ENCODE measurements around the gene HTR7. TPM values are rescaled to one million over a fixed set of nuclear protein-coding genes. Genes with fewer than 3 reads are reported as not detected.

The HTR7 gene
- total RNA-seq, 1 donor from 2014 or later = 0.24 TPM

DNA sequence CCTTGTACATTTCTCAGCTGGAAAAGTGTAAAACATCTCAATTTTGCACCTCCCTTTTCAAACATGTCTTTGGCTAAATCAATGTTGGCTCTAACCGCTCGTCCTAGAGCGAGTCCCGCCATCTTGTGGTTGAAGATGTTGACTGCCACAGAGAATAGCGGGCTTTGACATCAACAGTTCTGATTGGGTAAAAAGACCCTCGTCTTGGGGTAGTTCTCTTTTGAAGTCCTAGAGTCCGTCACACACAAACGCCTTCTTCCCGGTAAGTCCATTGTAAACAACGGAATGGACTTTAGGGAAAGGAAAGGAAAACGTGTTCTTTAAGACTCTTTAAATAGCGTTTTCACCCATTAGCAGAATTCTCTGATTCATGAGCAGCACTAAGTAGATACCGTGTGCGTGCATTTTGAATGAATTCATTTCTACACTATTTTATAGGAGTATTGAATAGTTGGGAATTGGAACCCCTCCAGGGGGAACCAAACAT lies 13.5 kb upstream of the HTR7 start:
- Mint-ChIP-seq H3K9me3 (ENCODE audit: unreplicated experiment) (peaks cover 8% of the 10 kb centered on the region), H3K27ac (ENCODE audit: unreplicated experiment) (peak overlapping the region; percentile 89), H3K4me1 (ENCODE audit: unreplicated experiment) (peaks cover 24% of the 10 kb centered on the region), H3K36me3 (ENCODE audit: unreplicated experiment) (peaks cover 4% of the 10 kb centered on the region), H3K27me3 (ENCODE audit: unreplicated experiment) (peaks cover 35% of the 10 kb centered on the region), H3K4me3 (ENCODE audit: unreplicated experiment) (peak overlapping the region; percentile 99)
- no peak for DNase-seq (ENCODE audit: extremely low spot score, unreplicated experiment)
- TF ChIP-seq, protein P1, sequence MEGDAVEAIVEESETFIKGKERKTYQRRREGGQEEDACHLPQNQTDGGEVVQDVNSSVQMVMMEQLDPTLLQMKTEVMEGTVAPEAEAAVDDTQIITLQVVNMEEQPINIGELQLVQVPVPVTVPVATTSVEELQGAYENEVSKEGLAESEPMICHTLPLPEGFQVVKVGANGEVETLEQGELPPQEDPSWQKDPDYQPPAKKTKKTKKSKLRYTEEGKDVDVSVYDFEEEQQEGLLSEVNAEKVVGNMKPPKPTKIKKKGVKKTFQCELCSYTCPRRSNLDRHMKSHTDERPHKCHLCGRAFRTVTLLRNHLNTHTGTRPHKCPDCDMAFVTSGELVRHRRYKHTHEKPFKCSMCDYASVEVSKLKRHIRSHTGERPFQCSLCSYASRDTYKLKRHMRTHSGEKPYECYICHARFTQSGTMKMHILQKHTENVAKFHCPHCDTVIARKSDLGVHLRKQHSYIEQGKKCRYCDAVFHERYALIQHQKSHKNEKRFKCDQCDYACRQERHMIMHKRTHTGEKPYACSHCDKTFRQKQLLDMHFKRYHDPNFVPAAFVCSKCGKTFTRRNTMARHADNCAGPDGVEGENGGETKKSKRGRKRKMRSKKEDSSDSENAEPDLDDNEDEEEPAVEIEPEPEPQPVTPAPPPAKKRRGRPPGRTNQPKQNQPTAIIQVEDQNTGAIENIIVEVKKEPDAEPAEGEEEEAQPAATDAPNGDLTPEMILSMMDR (IDR thresholded peaks at IDR 0.05) = peak; percentile 66

DNA sequence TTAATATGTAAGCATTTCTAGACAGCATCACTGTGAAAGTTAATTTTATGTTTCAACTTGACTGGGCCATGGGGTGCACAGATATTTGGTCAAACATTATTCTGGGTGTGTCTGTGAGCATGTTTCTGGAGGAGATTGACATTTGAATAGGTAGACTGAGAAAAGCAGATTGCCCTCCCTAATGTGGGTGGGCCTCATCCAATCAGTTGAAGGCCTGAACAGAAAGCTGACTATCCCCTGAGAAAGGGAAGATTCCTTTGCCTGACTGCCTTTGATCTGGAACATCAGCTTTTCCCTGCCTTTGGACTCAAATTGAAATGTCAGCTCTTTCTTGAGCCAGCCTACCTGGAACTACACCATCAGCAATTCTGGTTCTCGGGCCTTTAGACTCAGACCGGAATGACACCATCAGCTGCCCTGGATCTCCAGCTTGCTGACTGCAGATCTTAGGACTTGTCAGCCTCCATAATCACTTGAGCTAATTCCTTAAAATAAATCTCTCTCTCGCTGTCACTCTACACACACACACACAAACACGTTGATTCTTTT lies 8.3 kb upstream of the HTR7 start:
- Mint-ChIP-seq H3K27ac (ENCODE audit: unreplicated experiment) (no peak overlapping the region), H3K9me3 (ENCODE audit: unreplicated experiment) (peaks cover 8% of the 10 kb centered on the region), H3K27me3 (ENCODE audit: unreplicated experiment) (peaks cover 61% of the 10 kb centered on the region), H3K36me3 (ENCODE audit: unreplicated experiment) (no peaks in the 10 kb centered on the region), H3K4me3 (ENCODE audit: unreplicated experiment) (no peak overlapping the region), H3K4me1 (ENCODE audit: unreplicated experiment) (peaks cover 3% of the 10 kb centered on the region)
- TF ChIP-seq, protein P1 (IDR thresholded peaks at IDR 0.05) = no peak
- no peak for DNase-seq (ENCODE audit: extremely low spot score, unreplicated experiment)

DNA sequence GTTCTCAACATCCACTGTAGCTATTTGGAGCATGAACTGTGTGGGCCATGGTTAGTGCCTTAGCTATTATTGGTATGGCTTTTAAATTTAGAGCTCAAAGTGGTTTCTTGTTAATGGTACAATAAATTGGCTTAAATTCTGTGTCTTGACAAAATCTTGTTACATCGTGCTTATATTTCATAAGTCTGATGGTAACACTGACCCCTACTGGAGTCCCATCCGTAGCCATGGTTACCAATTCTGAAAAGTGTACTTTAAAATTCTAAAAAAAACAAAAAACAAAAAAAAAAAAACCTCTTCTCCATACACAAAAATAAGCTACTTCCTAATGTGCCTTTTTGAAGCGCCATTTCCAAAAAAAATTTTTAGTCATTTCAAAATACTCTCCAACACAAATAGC lies 7.6 kb upstream of the HTR7 start:
- Mint-ChIP-seq H3K9me3 (ENCODE audit: unreplicated experiment) (peaks cover 8% of the 10 kb centered on the region), H3K4me3 (ENCODE audit: unreplicated experiment) (no peak overlapping the region), H3K27me3 (ENCODE audit: unreplicated experiment) (peaks cover 61% of the 10 kb centered on the region), H3K27ac (ENCODE audit: unreplicated experiment) (no peak overlapping the region), H3K36me3 (ENCODE audit: unreplicated experiment) (no peaks in the 10 kb centered on the region), H3K4me1 (ENCODE audit: unreplicated experiment) (no peaks in the 10 kb centered on the region)
- no peak for DNase-seq (ENCODE audit: extremely low spot score, unreplicated experiment)
- TF ChIP-seq, protein P1 (IDR thresholded peaks at IDR 0.05) = peak; percentile 52

DNA sequence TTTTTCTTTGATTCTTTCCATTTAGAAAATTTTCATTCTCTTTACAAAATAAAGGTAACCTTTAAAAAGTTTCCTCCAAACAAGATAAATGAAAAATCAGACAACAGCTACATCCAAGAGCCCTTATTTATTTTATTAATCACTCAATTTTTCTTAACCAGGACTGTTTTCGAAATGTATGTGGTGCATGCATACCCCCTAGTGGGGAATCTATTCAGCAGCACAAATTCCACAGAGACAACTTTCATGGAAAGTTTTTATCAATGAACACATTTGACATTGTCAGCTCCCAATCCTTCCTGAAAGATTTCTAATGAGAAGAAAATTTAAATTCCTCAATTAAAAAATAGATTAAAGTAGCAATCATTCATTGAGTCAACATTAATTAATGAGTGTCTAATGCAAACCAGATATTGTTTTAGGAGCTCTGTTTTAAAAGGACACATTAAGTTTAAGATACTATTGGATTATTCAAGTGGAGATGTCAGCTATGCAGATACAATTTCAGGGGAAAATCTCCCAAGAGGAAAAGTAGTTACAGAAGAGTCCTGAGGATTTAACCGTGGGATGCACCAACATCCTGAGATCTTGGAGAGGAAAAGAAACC lies 5.2 kb upstream of the HTR7 start:
- TF ChIP-seq, protein P1 (IDR thresholded peaks at IDR 0.05) = peak; percentile 83
- peaks cover 42% of the 10 kb centered on the region for H3K27me3 Mint-ChIP-seq (ENCODE audit: unreplicated experiment)
- DNase-seq (ENCODE audit: extremely low spot score, unreplicated experiment) = no peak
- H3K4me3 Mint-ChIP-seq (ENCODE audit: unreplicated experiment) = no peak overlapping the region
- no peaks in the 10 kb centered on the region for H3K36me3 Mint-ChIP-seq (ENCODE audit: unreplicated experiment)
- H3K9me3 Mint-ChIP-seq (ENCODE audit: unreplicated experiment) = no peaks in the 10 kb centered on the region
- peaks cover 21% of the 10 kb centered on the region for H3K4me1 Mint-ChIP-seq (ENCODE audit: unreplicated experiment)
- no peak overlapping the region for H3K27ac Mint-ChIP-seq (ENCODE audit: unreplicated experiment)

DNA sequence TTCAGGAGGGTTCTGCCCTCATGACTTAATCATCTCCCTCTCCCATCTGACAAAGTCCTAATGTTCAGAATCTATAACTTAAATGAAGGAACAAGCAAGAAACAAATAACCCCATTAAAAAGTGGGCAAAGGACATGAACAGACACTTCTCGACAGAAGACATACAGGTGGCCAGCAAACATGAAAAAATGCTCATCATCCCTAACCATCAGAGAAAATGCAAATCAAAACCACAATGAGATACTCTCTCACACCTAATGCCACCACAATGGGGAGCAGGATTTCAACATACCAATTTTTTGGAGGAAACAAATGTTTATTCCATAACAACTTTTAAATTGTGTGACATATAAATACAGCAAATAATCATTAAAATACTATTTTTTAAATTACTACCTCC lies 3.0 kb upstream of the HTR7 start:
- H3K4me3 Mint-ChIP-seq (ENCODE audit: unreplicated experiment) = no peak overlapping the region

More for the DNA sequence above, 3.0 kb upstream of the HTR7 start:
- H3K4me1 Mint-ChIP-seq (ENCODE audit: unreplicated experiment) = peaks cover 26% of the 10 kb centered on the region
- H3K27ac Mint-ChIP-seq (ENCODE audit: unreplicated experiment) = no peak overlapping the region
- no peaks in the 10 kb centered on the region for H3K9me3 Mint-ChIP-seq (ENCODE audit: unreplicated experiment)
- TF ChIP-seq, protein P1 (IDR thresholded peaks at IDR 0.05) = no peak
- DNase-seq (ENCODE audit: extremely low spot score, unreplicated experiment) = no peak
- peaks cover 21% of the 10 kb centered on the region for H3K27me3 Mint-ChIP-seq (ENCODE audit: unreplicated experiment)
- H3K36me3 Mint-ChIP-seq (ENCODE audit: unreplicated experiment) = no peaks in the 10 kb centered on the region
